ENCODE results near the gene CHRNA10. TPM values are rescaled to one million over a fixed set of nuclear protein-coding genes. Genes with fewer than 3 reads are reported as not detected.

CHRNA10 gene
- polyA plus RNA-seq, 3 donors = 0.73 TPM; not detected in 2

DNA sequence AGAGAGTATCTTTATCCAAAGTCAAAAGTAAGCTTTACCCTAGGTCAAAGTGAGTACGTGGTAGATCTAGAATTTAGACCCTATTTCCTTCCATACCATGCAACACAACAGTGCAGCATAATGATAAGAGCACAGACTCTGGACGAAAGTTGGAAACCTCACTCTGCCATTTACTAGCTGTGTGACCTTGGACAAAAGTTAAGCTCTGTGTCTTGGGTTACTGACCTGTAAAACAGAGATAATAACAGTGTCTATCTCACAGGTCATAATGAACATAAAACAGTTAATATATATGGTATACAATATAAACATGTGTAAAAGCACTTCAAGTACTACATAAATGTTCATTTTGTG lies 13.6 kb upstream of the CHRNA10 start:
- Mint-ChIP-seq H3K4me1 (no peaks in the 10 kb centered on the region), H3K36me3 (peaks cover 79 to 95% of the 10 kb centered on the region in 2 donors)

GRCh38 chr11:3684129-3684818 lies 13.1 kb upstream of the CHRNA10 start:
- Histone ChIP-seq H3K4me3 (replicated peaks in 1 of 3; ENCODE audit: low read depth in 2 of 3, low read length in 3 of 3) (no peak overlapping the region), H4K20me1 (ENCODE audit: insufficient read depth, low read length) (no peaks in the 10 kb centered on the region), H2AFZ (ENCODE audit: insufficient read depth, low read depth, low read length, poor library complexity, severe bottlenecking) (no peak overlapping the region), H3K79me2 (ENCODE audit: insufficient read depth, low read length) (no peaks in the 10 kb centered on the region), H3K9me3 (replicated peaks in 1 of 2; ENCODE audit: control insufficient read depth in 1 of 2, insufficient read depth in 1 of 2, low read length in 2 of 2) (no peaks in the 10 kb centered on the region), H3K27ac (ENCODE audit: low read depth in 1 of 2, low read length in 2 of 2) (no peak overlapping the region), H3K4me1 (ENCODE audit: control insufficient read depth in 1 of 2, insufficient read depth in 2 of 2, low read length in 2 of 2) (no peaks in the 10 kb centered on the region), H3K27me3 (ENCODE audit: control insufficient read depth in 2 of 2, insufficient read depth in 2 of 2, low read length in 2 of 2) (no peaks in the 10 kb centered on the region), H3K36me3 (replicated peaks in 1 of 2; ENCODE audit: control insufficient read depth in 1 of 2, insufficient read depth in 2 of 2, low read length in 2 of 2) (peaks cover 85 to 94% of the 10 kb centered on the region in 2 donors), H3K9ac (ENCODE audit: insufficient read depth, low read length, poor library complexity, severe bottlenecking) (no peak overlapping the region), H3K4me2 (replicated peaks; ENCODE audit: extremely low read depth, low read length, poor library complexity, severe bottlenecking) (no peak overlapping the region)
- Mint-ChIP-seq H3K4me1 (no peaks in the 10 kb centered on the region), H3K36me3 (peaks cover 83 to 94% of the 10 kb centered on the region in 2 donors), H3K27ac (peak overlapping the region in 4 of 7 donors; percentile 6 to 58 (median 42)), H3K4me3 (no peak overlapping the region), H3K27me3 (ENCODE audit: low read depth in 3 of 3) (no peaks in the 10 kb centered on the region), H3K9me3 (no peaks in the 10 kb centered on the region)
- no peak for DNase-seq
- TF ChIP-seq, protein P1, sequence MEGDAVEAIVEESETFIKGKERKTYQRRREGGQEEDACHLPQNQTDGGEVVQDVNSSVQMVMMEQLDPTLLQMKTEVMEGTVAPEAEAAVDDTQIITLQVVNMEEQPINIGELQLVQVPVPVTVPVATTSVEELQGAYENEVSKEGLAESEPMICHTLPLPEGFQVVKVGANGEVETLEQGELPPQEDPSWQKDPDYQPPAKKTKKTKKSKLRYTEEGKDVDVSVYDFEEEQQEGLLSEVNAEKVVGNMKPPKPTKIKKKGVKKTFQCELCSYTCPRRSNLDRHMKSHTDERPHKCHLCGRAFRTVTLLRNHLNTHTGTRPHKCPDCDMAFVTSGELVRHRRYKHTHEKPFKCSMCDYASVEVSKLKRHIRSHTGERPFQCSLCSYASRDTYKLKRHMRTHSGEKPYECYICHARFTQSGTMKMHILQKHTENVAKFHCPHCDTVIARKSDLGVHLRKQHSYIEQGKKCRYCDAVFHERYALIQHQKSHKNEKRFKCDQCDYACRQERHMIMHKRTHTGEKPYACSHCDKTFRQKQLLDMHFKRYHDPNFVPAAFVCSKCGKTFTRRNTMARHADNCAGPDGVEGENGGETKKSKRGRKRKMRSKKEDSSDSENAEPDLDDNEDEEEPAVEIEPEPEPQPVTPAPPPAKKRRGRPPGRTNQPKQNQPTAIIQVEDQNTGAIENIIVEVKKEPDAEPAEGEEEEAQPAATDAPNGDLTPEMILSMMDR (IDR thresholded peaks at IDR 0.05) = no peak
- 92% methylated on average over 6 of the region's 12 CpGs for WGBS (ENCODE audit: insufficient coverage)
- intact Hi-C loops (cut with micrococcal nuclease) = no loop called here

More for the DNA sequence above, 13.6 kb upstream of the CHRNA10 start:
- no peak overlapping the region for H3K4me3 ChIP-seq (replicated peaks in 1 of 3; ENCODE audit: low read depth in 2 of 3, low read length in 3 of 3)
- Mint-ChIP-seq H3K9me3 (no peaks in the 10 kb centered on the region), H3K27me3 (ENCODE audit: low read depth in 3 of 3) (no peaks in the 10 kb centered on the region), H3K4me3 (no peak overlapping the region), H3K27ac (peak overlapping the region in 2 of 7 donors; percentile 6 to 58)
- no CpG with 5 or more reads among the region's 2 CpGs for WGBS (ENCODE audit: insufficient coverage)
- H3K4me2 ChIP-seq (replicated peaks; ENCODE audit: extremely low read depth, low read length, poor library complexity, severe bottlenecking) = no peak overlapping the region
- no peaks in the 10 kb centered on the region for H3K27me3 ChIP-seq (ENCODE audit: control insufficient read depth in 2 of 2, insufficient read depth in 2 of 2, low read length in 2 of 2)
- TF ChIP-seq, protein P1 (IDR thresholded peaks at IDR 0.05) = no peak
- no peak for DNase-seq
- no peak overlapping the region for H3K9ac ChIP-seq (ENCODE audit: insufficient read depth, low read length, poor library complexity, severe bottlenecking)
- no peaks in the 10 kb centered on the region for H3K9me3 ChIP-seq (replicated peaks in 1 of 2; ENCODE audit: control insufficient read depth in 1 of 2, insufficient read depth in 1 of 2, low read length in 2 of 2)
- H3K27ac ChIP-seq (ENCODE audit: low read depth in 1 of 2, low read length in 2 of 2) = no peak overlapping the region
- intact Hi-C loops (cut with micrococcal nuclease) = no loop called here
- no peaks in the 10 kb centered on the region for H3K4me1 ChIP-seq (ENCODE audit: control insufficient read depth in 1 of 2, insufficient read depth in 2 of 2, low read length in 2 of 2)
- peaks cover 85 to 94% of the 10 kb centered on the region in 2 donors for H3K36me3 ChIP-seq (replicated peaks in 1 of 2; ENCODE audit: control insufficient read depth in 1 of 2, insufficient read depth in 2 of 2, low read length in 2 of 2)
- H4K20me1 ChIP-seq (ENCODE audit: insufficient read depth, low read length) = no peaks in the 10 kb centered on the region
- H3K79me2 ChIP-seq (ENCODE audit: insufficient read depth, low read length) = no peaks in the 10 kb centered on the region
- no peak overlapping the region for H2AFZ ChIP-seq (ENCODE audit: insufficient read depth, low read depth, low read length, poor library complexity, severe bottlenecking)
